Neural cell (in vitro differentiated cells): ENCODE measurements around the gene EFHD1.

Experiments used
- CTCF ChIP-seq: fragments of 450-650 bp; IDR thresholded peaks from 2 replicates; pipeline ENCODE4 v1.5.1; 2014; ENCODE audit warnings: antibody characterized with exemption, mild to moderate bottlenecking, moderate library complexity; ENCODE audit not compliant: poor library complexity, severe bottlenecking
- POLR2AphosphoS5 ChIP-seq: IDR thresholded peaks from 2 replicates; pipeline ENCODE4 v1.6.1; 2012
- REST ChIP-seq: IDR thresholded peaks from 2 replicates; pipeline ENCODE4 v1.6.1; 2012; ENCODE audit warnings: borderline replicate concordance

GRCh38 chr2:232688201-232688600, 54.8 kb downstream of the EFHD1 start:
- TF ChIP-seq POLR2AphosphoS5 (no peak), CTCF (no peak), REST (no peak)
